Measurements from ENCODE around the gene NELL2. TPM values are rescaled to one million over a fixed set of nuclear protein-coding genes. Genes with fewer than 3 reads are reported as not detected.

The NELL2 gene
- total RNA-seq, 2 donors from 2014 or later, result 5.1 to 6.9 TPM

DNA sequence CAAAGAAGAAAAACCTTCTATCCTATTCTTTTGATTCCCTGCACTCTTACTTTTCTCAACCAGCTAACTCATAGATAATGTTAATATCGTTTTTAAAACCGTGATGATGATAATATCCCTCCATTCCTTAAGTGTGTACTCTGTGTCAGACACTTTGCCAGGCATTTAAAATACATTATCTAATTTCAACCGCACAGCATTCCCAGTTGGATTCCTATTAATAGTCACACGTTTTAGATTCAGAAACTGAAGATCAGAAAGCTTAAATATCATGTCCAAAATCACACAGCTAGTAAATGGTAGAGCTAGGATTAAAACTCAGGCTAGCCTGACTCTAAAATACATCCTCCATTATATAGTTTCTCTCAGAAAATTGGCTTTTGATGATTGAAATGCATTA lies 366.0 kb downstream of the NELL2 start:
- H3K4me3 ChIP-seq (ENCODE audit: low read length), result no peak overlapping the region
- H3K36me3 ChIP-seq (ENCODE audit: control insufficient read depth, insufficient read depth, low read length), result no peaks in the 10 kb centered on the region
- H3K27me3 Mint-ChIP-seq (ENCODE audit: insufficient read depth), result no peaks in the 10 kb centered on the region
- no peak for DNase-seq
- H3K4me3 Mint-ChIP-seq, result no peak overlapping the region
- H3K27ac Mint-ChIP-seq, result no peak overlapping the region
- H3K4me1 ChIP-seq (ENCODE audit: control insufficient read depth, insufficient read depth, low read length), result peaks cover 3% of the 10 kb centered on the region
- 95 to 99% methylated on average over 4 of the region's 4 CpGs for WGBS, 2 experiments (ENCODE audit: insufficient coverage in 1 of 2, insufficient read length in 1 of 2)
- no peak overlapping the region for H3K27ac ChIP-seq (ENCODE audit: low read depth, low read length)
- H3K36me3 Mint-ChIP-seq (ENCODE audit: low read depth), result no peaks in the 10 kb centered on the region
- H3K27me3 ChIP-seq (ENCODE audit: control insufficient read depth, insufficient read depth, low read length, poor library complexity, severe bottlenecking), result no peaks in the 10 kb centered on the region
- no peaks in the 10 kb centered on the region for H3K9me3 Mint-ChIP-seq
- TF ChIP-seq, protein P1, sequence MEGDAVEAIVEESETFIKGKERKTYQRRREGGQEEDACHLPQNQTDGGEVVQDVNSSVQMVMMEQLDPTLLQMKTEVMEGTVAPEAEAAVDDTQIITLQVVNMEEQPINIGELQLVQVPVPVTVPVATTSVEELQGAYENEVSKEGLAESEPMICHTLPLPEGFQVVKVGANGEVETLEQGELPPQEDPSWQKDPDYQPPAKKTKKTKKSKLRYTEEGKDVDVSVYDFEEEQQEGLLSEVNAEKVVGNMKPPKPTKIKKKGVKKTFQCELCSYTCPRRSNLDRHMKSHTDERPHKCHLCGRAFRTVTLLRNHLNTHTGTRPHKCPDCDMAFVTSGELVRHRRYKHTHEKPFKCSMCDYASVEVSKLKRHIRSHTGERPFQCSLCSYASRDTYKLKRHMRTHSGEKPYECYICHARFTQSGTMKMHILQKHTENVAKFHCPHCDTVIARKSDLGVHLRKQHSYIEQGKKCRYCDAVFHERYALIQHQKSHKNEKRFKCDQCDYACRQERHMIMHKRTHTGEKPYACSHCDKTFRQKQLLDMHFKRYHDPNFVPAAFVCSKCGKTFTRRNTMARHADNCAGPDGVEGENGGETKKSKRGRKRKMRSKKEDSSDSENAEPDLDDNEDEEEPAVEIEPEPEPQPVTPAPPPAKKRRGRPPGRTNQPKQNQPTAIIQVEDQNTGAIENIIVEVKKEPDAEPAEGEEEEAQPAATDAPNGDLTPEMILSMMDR (conservative IDR thresholded peaks at IDR 0.05), result no peak
- no peaks in the 10 kb centered on the region for H3K9me3 ChIP-seq (ENCODE audit: control insufficient read depth, low read length)
- no peak overlapping the region for H3K9ac ChIP-seq (ENCODE audit: extremely low read depth, low read length, poor library complexity, severe bottlenecking)
- H3K4me1 Mint-ChIP-seq, result peaks cover 4% of the 10 kb centered on the region

DNA sequence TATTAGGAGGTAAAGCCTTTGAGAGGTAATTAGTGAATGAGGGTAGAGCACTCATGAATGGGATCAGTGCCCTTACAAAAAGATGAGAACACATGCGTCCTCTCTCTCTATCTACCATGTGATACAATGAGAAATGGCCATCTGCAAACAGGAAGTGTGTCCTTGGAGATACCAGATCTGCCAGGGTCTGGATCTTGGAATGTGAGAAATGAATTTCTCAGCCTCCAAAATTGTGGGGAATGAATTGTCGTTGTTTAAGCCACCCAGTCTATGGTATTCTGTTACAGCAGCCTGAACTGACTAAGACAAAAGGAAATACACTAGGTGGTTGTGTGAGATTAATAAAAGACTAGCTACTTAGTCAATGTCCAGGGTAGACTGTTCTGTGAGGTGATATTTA lies 366.6 kb downstream of the NELL2 start:
- Histone ChIP-seq H3K4me1 (ENCODE audit: control insufficient read depth, insufficient read depth, low read length) (peaks cover 3% of the 10 kb centered on the region), H3K27ac (ENCODE audit: low read depth, low read length) (no peak overlapping the region), H3K9ac (ENCODE audit: extremely low read depth, low read length, poor library complexity, severe bottlenecking) (no peak overlapping the region), H3K36me3 (ENCODE audit: control insufficient read depth, insufficient read depth, low read length) (no peaks in the 10 kb centered on the region), H3K27me3 (ENCODE audit: control insufficient read depth, insufficient read depth, low read length, poor library complexity, severe bottlenecking) (no peaks in the 10 kb centered on the region), H3K9me3 (ENCODE audit: control insufficient read depth, low read length) (no peaks in the 10 kb centered on the region), H3K4me3 (ENCODE audit: low read length) (no peak overlapping the region)
- H3K27ac Mint-ChIP-seq, result no peak overlapping the region
- TF ChIP-seq, protein P1 (conservative IDR thresholded peaks at IDR 0.05), result no peak
- 68 to 76% methylated on average over 2 of the region's 2 CpGs for WGBS, 2 experiments (ENCODE audit: insufficient coverage in 1 of 2, insufficient read length in 1 of 2)
- no peaks in the 10 kb centered on the region for H3K36me3 Mint-ChIP-seq (ENCODE audit: low read depth)
- no peaks in the 10 kb centered on the region for H3K9me3 Mint-ChIP-seq
- no peak for DNase-seq
- H3K4me1 Mint-ChIP-seq, result peaks cover 4% of the 10 kb centered on the region
- no peaks in the 10 kb centered on the region for H3K27me3 Mint-ChIP-seq (ENCODE audit: insufficient read depth)
- no peak overlapping the region for H3K4me3 Mint-ChIP-seq

DNA sequence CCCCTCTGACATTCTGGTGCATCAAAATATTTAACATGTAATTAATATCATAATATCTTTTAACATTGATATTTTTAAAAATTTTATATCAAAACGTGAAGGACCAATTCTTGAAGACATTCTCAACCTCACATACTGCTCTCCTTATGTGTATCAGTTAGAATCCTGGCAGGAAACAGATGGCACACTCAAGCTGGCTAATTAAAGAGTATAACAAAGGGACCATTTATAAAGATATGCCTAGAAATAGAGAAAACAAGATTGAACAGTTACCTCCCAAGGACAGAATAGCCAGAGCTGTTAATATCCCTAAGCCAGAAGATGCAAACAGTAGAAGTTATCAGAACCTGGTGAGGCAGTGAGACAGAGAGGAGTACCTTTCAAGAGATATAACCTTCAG lies 368.7 kb downstream of the NELL2 start:
- Mint-ChIP-seq H3K4me1 (peaks cover 2% of the 10 kb centered on the region), H3K9me3 (no peaks in the 10 kb centered on the region), H3K4me3 (no peak overlapping the region), H3K27me3 (ENCODE audit: insufficient read depth) (no peaks in the 10 kb centered on the region), H3K27ac (no peak overlapping the region), H3K36me3 (ENCODE audit: low read depth) (no peaks in the 10 kb centered on the region)
- DNase-seq, result no peak
- Histone ChIP-seq H3K27me3 (ENCODE audit: control insufficient read depth, insufficient read depth, low read length, poor library complexity, severe bottlenecking) (no peaks in the 10 kb centered on the region), H3K27ac (ENCODE audit: low read depth, low read length) (no peak overlapping the region), H3K36me3 (ENCODE audit: control insufficient read depth, insufficient read depth, low read length) (no peaks in the 10 kb centered on the region), H3K9ac (ENCODE audit: extremely low read depth, low read length, poor library complexity, severe bottlenecking) (no peak overlapping the region), H3K4me1 (ENCODE audit: control insufficient read depth, insufficient read depth, low read length) (peaks cover 3% of the 10 kb centered on the region), H3K9me3 (ENCODE audit: control insufficient read depth, low read length) (no peaks in the 10 kb centered on the region), H3K4me3 (ENCODE audit: low read length) (no peak overlapping the region)
- 86% methylated on average over 1 of the region's 1 CpG; no CpG with 5 or more reads in 1 of the 2 experiments for whole genome bisulfite sequencing, 2 experiments (ENCODE audit: insufficient coverage in 1 of 2, insufficient read length in 1 of 2)
- TF ChIP-seq, protein P1 (conservative IDR thresholded peaks at IDR 0.05), result no peak

Data from endodermal cell (in vitro differentiated cells).